Tibial artery (tissue), 4 donors: Measurements from ENCODE around the gene CKMT2.

Source experiments
- DNase-seq, 2 donors: peaks; one replicate each; pipeline ENCODE4 v3.0.0-alpha.2; 2019
- H3K27ac ChIP-seq, 2 donors: fragments of 200-600 bp; sonication (generic) in 1 of 2; 1 replicate in 1 of 2; 2 replicates in 1 of 2; pipeline ENCODE4 v1.5.1; 2018 to 2019; ENCODE audit warnings: mild to moderate bottlenecking in 1 of 2
- H3K27me3 ChIP-seq, 2 donors: fragments of 200-600 bp; sonication (generic) in 1 of 2; one replicate each; pipeline versions ENCODE4 v1.5.1 to v1.6.0; 2016 to 2019
- H3K36me3 ChIP-seq, 3 donors: fragments of 200-600 bp; sonication (generic) in 2 of 3; one replicate each; pipeline ENCODE4 v1.5.1; 2016 to 2019; ENCODE audit warnings: mild to moderate bottlenecking in 2 of 3
- H3K4me1 ChIP-seq, 4 donors: fragments of 200-600 bp; sonication (generic) in 2 of 4; 1 replicate in 3 of 4; 2 replicates in 1 of 4; pipeline ENCODE4 v1.5.1; 2016 to 2019
- H3K4me3 ChIP-seq, 2 donors: fragments of 200-600 bp; sonication (generic) in 1 of 2; 1 replicate in 1 of 2; 2 replicates in 1 of 2; pipeline ENCODE4 v1.5.1; 2018 to 2019; ENCODE audit warnings: mild to moderate bottlenecking in 2 of 2
- H3K9me3 ChIP-seq, 3 donors: fragments of 200-600 bp; sonication (generic) in 1 of 3; one replicate each; pipeline ENCODE4 v1.5.1; 2016 to 2019
- intact Hi-C: fragments of 100-400 bp; cut with DNase I; formaldehyde crosslinking; loops from one replicate; pipeline ENCODE4 v1.15.0; 2023; ENCODE audit warnings: low total_unique reads
- TF ChIP-seq, protein P1 (sequence below), 2 experiments: fragments of 200-600 bp in 1 of 2; fragments of 450-650 bp in 1 of 2; IDR thresholded peaks; one replicate each; pipeline ENCODE4 v1.5.1; 2017 to 2019; ENCODE audit warnings: antibody characterized with exemption in 2 of 2, mild to moderate bottlenecking in 1 of 2, moderate library complexity in 1 of 2

The CKMT2 gene

DNA sequence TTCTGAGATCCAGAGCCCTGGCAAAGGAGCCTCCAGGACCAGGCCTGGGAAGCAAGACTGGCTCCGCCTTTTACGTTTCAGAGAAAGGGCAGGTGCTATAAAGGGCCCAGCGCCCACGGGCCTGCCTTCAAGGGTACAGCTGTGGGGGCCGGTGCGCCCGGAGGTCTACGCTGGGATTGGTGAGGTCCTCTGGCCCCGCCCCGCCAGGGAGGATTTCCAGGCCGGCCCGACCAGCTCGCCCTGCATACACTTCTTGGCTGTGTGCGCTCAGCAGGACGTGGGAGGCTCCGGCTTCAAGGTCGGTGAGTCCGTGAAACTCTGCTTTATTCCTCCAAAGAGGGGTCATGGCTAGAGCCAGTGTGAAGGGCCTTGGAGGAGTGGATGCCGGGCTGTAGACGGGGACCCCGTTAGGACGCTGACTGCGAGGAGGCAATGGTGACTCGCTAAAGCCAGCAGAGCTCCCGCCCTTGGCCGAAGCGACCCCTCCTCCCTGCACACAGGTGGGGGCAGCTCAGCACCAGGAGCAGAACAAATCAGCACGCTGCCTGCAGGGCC is at the start of gene CKMT2:
TSS of gene CKMT2 (plus strand) at position 243 of the 555 bp plus-strand sequence. CDS start 17,811 bp downstream, outside the sequence.
- Histone ChIP-seq H3K4me1 (peaks cover 0 to 54% (median 30%) of the 10 kb centered on the region in 4 donors), H3K27me3 (no peaks in the 10 kb centered on the region), H3K9me3 (no peaks in the 10 kb centered on the region), H3K36me3 (no peaks in the 10 kb centered on the region), H3K27ac (peak within 1 kb of the TSS; percentile 93 to 94), H3K4me3 (peak within 1 kb of the TSS; percentile 46 to 54)
- DNase-seq, result peak; percentile 72 to 94
- intact Hi-C loops, result no loop called here
- TF ChIP-seq, protein P1, sequence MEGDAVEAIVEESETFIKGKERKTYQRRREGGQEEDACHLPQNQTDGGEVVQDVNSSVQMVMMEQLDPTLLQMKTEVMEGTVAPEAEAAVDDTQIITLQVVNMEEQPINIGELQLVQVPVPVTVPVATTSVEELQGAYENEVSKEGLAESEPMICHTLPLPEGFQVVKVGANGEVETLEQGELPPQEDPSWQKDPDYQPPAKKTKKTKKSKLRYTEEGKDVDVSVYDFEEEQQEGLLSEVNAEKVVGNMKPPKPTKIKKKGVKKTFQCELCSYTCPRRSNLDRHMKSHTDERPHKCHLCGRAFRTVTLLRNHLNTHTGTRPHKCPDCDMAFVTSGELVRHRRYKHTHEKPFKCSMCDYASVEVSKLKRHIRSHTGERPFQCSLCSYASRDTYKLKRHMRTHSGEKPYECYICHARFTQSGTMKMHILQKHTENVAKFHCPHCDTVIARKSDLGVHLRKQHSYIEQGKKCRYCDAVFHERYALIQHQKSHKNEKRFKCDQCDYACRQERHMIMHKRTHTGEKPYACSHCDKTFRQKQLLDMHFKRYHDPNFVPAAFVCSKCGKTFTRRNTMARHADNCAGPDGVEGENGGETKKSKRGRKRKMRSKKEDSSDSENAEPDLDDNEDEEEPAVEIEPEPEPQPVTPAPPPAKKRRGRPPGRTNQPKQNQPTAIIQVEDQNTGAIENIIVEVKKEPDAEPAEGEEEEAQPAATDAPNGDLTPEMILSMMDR (IDR thresholded peaks at IDR 0.05), result no peak

DNA sequence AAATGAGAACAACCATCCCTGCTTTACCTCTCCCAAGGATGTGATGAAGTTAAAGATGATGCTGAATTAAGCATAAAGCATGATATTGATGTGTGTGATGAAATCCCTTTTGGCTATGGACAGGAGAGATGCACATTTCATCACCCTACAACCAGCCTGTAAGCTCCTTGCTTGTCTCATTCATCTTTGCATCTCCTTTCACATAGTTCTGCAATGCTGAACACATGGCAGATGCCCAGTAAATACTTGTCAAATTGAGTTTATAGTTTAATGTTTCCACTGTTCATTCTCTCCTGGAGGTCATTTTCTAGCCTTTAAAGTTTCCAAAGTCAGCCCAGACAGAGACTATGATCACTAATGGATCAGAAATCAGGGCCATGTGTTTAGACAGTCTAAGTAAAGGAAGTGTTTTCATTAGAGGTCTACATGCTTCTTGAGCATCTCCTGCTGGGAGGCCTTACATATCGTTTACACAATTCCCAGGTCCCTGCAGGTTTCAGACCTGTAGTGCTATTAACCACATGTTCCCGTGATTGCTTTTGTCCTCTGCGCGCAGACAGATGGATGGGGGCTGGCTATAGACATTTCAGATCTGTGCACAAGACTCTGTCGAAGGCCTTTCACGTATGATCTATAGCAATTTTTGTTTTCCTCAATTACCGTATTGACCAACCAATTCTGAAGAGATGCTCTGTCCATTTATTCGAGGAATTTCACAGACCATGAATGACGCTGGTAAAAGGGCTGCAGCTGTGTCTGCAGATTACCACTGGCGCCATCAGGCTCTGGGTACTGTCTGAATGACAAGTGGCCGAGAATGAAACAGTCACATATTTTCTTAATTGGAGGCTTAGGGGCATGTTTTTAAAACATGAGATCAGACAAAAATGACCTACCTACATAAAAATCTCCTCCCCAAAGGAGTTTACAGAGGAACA is 49.0 kb upstream of the CKMT2 start:
- intact Hi-C loops, result no loop called here
- H3K27me3 ChIP-seq, result no peaks in the 10 kb centered on the region
- H3K9me3 ChIP-seq, result no peaks in the 10 kb centered on the region
- TF ChIP-seq, protein P1 (IDR thresholded peaks at IDR 0.05), result no peak
- no peak overlapping the region for H3K27ac ChIP-seq
- H3K36me3 ChIP-seq, result no peaks in the 10 kb centered on the region
- no peak overlapping the region for H3K4me3 ChIP-seq
- DNase-seq, result no peak
- H3K4me1 ChIP-seq, result no peaks in the 10 kb centered on the region

DNA sequence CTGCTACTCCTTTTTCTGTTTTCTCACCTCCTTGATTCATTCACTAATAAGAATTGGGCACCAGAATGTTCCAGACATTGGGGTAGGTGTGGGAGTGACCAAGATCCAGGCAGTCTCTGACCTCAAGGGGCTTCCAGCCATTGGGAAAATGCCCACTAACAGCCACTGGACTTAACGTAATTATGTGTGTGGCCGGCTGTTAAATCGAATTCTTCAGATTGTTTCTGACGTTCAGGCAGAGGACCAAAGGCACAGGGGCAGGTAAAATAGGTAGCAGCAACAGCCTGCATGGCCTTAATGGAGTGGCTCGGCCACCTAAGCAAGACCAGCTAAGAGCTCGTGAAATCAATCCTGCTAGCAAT is 48.4 kb upstream of the CKMT2 start:
- TF ChIP-seq, protein P1 (IDR thresholded peaks at IDR 0.05), result no peak
- DNase-seq, result no peak
- intact Hi-C loops, result no loop called here
- H3K4me1 ChIP-seq, result no peaks in the 10 kb centered on the region
- H3K9me3 ChIP-seq, result no peaks in the 10 kb centered on the region
- no peak overlapping the region for H3K27ac ChIP-seq
- H3K4me3 ChIP-seq, result no peak overlapping the region
- no peaks in the 10 kb centered on the region for H3K36me3 ChIP-seq
- H3K27me3 ChIP-seq, result no peaks in the 10 kb centered on the region

DNA sequence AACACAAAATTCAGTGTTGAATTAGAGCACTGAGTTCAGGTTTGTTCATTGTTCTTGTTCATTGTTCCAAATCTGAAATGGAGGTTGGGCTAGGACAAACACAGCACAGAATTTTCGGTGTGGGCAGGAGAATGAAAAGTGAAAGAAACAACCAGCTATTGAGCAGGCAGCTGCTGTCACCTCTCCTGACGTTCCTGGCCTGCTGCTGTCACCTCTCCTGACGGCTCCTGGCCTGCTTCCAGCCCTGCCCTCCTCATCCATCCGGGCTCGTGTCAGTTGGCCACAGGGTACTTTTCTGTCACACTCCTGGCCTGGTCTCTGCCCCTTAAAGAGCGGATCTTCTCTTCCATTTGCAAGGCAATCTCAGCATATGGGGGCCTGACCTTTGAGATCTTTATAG is 45.2 kb upstream of the CKMT2 start:
- no peak for DNase-seq
- Histone ChIP-seq H3K27me3 (no peaks in the 10 kb centered on the region), H3K36me3 (no peaks in the 10 kb centered on the region), H3K27ac (no peak overlapping the region), H3K9me3 (no peaks in the 10 kb centered on the region), H3K4me3 (no peak overlapping the region), H3K4me1 (no peaks in the 10 kb centered on the region)
- intact Hi-C loops, result no loop called here
- TF ChIP-seq, protein P1 (IDR thresholded peaks at IDR 0.05), result no peak

DNA sequence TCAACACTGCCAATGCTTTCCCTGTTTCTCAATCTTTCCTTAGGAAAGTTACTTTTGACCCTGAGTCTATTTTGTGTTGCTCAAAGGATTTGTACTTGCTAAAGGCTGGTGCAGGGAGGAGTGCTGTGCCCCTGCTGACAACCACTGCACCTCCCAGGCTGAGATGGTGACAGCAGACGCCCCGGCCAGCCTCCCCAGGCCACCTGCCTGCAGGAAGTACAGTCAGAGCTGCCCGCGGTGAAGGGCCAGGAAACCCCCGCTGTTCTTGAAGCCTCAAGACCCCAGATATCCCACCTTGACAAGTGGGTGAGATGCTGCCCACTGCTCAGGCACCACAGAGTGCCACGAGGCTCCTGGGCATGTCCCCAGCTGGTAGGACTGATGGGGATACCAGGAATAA is 44.2 kb upstream of the CKMT2 start:
- TF ChIP-seq, protein P1 (IDR thresholded peaks at IDR 0.05), result no peak
- no peak overlapping the region for H3K27ac ChIP-seq
- no peaks in the 10 kb centered on the region for H3K4me1 ChIP-seq
- no peaks in the 10 kb centered on the region for H3K9me3 ChIP-seq
- no peaks in the 10 kb centered on the region for H3K27me3 ChIP-seq
- intact Hi-C loops, result no loop called here
- no peak overlapping the region for H3K4me3 ChIP-seq
- no peak for DNase-seq
- no peaks in the 10 kb centered on the region for H3K36me3 ChIP-seq
